ENCODE results near the gene TMEM263.

Gene TMEM263

DNA sequence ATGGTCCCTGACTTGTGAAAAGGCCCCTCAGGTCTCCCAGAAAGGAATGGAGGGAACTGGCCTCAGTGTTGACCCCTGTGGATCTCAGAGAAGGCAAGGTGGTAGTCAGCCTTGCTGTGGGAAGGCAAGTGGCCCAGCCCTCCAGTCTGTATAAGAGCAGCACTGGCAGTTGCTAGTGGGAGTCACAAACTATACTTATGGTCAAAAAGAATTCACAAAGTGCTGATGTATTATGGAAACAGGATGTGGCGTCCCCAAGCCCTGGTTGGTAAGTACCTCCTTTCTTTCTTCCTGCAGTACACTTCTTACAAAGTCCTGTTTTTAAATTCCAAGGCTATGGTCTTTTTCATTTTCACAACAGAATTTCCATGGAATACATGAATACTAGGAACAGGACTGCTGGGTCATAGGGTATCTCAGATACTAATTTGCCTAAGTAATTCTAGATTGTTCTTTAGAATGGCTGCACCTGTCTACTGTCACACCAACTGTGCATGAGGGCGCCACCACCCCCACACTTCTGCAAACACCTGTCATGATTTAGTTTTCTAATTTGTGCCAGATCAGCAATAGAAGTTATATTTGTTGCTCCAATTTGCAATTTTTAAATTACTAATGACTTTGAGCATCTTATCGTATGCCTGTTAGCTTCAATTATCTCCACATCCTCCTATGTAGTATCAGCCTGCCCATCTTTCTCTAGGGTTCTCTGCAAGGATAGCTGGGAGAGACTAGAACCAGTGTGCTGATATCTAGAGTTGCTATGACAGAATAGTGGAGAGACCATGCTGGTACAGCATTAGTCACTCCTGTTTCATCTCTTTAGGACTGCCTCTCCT, 40.7 kb upstream of the TMEM263 start:
- Histone ChIP-seq H3K4me1 (ENCODE audit: low read length) (peaks cover 20% of the 10 kb centered on the region), H4K20me1 (ENCODE audit: insufficient read depth, low read length) (peaks cover 64% of the 10 kb centered on the region), H3K27ac (ENCODE audit: low read length) (no peak overlapping the region), H3K4me3 (ENCODE audit: low read length) (no peak overlapping the region), H3K36me3 (replicated peaks; ENCODE audit: low read depth, low read length) (no peaks in the 10 kb centered on the region), H3K79me2 (ENCODE audit: low read length) (no peaks in the 10 kb centered on the region), H3K9me3 (ENCODE audit: insufficient read depth, low read length) (no peaks in the 10 kb centered on the region), H3K9ac (ENCODE audit: low read length) (no peak overlapping the region), H3K4me2 (ENCODE audit: low read length) (no peak overlapping the region), H2AFZ (ENCODE audit: low read depth, low read length) (no peak overlapping the region), H3K27me3 (ENCODE audit: low read depth, low read length) (peaks cover 81% of the 10 kb centered on the region)
- TF ChIP-seq CTCF (IDR thresholded peaks at IDR 0.05; ENCODE audit: low read depth, low read length) (no peak), EZH2phosphoT487 (IDR thresholded peaks at IDR 0.05; ENCODE audit: low read depth) (no peak)

GRCh38 chr12:106915635-106916026, 40.1 kb upstream of the TMEM263 start:
- Histone ChIP-seq H4K20me1 (ENCODE audit: insufficient read depth, low read length) (peaks cover 59% of the 10 kb centered on the region), H3K4me3 (ENCODE audit: low read length) (no peak overlapping the region), H3K4me1 (ENCODE audit: low read length) (peaks cover 13% of the 10 kb centered on the region), H3K4me2 (ENCODE audit: low read length) (no peak overlapping the region), H3K79me2 (ENCODE audit: low read length) (no peaks in the 10 kb centered on the region), H3K27ac (ENCODE audit: low read length) (no peak overlapping the region), H3K9ac (ENCODE audit: low read length) (no peak overlapping the region), H3K9me3 (ENCODE audit: insufficient read depth, low read length) (no peaks in the 10 kb centered on the region), H3K27me3 (ENCODE audit: low read depth, low read length) (peaks cover 81% of the 10 kb centered on the region), H3K36me3 (replicated peaks; ENCODE audit: low read depth, low read length) (no peaks in the 10 kb centered on the region), H2AFZ (ENCODE audit: low read depth, low read length) (no peak overlapping the region)
- TF ChIP-seq EZH2phosphoT487 (IDR thresholded peaks at IDR 0.05; ENCODE audit: low read depth) (no peak), CTCF (IDR thresholded peaks at IDR 0.05; ENCODE audit: low read depth, low read length) (no peak)

- Histone ChIP-seq H3K9ac (ENCODE audit: low read length) (no peak overlapping the region), H3K27me3 (ENCODE audit: low read depth, low read length) (peaks cover 79% of the 10 kb centered on the region), H3K27ac (ENCODE audit: low read length) (no peak overlapping the region), H3K79me2 (ENCODE audit: low read length) (no peaks in the 10 kb centered on the region), H3K4me2 (ENCODE audit: low read length) (no peak overlapping the region), H3K36me3 (replicated peaks; ENCODE audit: low read depth, low read length) (no peaks in the 10 kb centered on the region), H4K20me1 (ENCODE audit: insufficient read depth, low read length) (peaks cover 45% of the 10 kb centered on the region), H3K4me3 (ENCODE audit: low read length) (no peak overlapping the region), H3K4me1 (ENCODE audit: low read length) (no peaks in the 10 kb centered on the region), H3K9me3 (ENCODE audit: insufficient read depth, low read length) (no peaks in the 10 kb centered on the region), H2AFZ (ENCODE audit: low read depth, low read length) (no peak overlapping the region)
- TF ChIP-seq EZH2phosphoT487 (IDR thresholded peaks at IDR 0.05; ENCODE audit: low read depth): no peak
- no peak for TF ChIP-seq CTCF (IDR thresholded peaks at IDR 0.05; ENCODE audit: low read depth, low read length)
These were observed 38.2 kb upstream of the TMEM263 start for GRCh38 chr12:106917503-106917902.

- TF ChIP-seq CTCF (IDR thresholded peaks at IDR 0.05; ENCODE audit: low read depth, low read length): peak; percentile 84
- TF ChIP-seq EZH2phosphoT487 (IDR thresholded peaks at IDR 0.05; ENCODE audit: low read depth): no peak
- no peaks in the 10 kb centered on the region for H3K9me3 ChIP-seq (ENCODE audit: insufficient read depth, low read length)
- no peaks in the 10 kb centered on the region for H3K36me3 ChIP-seq (replicated peaks; ENCODE audit: low read depth, low read length)
- H3K79me2 ChIP-seq (ENCODE audit: low read length): no peaks in the 10 kb centered on the region
- H3K27me3 ChIP-seq (ENCODE audit: low read depth, low read length): peaks cover 76% of the 10 kb centered on the region
- H3K9ac ChIP-seq (ENCODE audit: low read length): no peak overlapping the region
- peaks cover 32% of the 10 kb centered on the region for H4K20me1 ChIP-seq (ENCODE audit: insufficient read depth, low read length)
- no peak overlapping the region for H2AFZ ChIP-seq (ENCODE audit: low read depth, low read length)
- no peak overlapping the region for H3K4me3 ChIP-seq (ENCODE audit: low read length)
- no peaks in the 10 kb centered on the region for H3K4me1 ChIP-seq (ENCODE audit: low read length)
- H3K27ac ChIP-seq (ENCODE audit: low read length): no peak overlapping the region
- H3K4me2 ChIP-seq (ENCODE audit: low read length): no peak overlapping the region
These were observed 37.0 kb upstream of the TMEM263 start for GRCh38 chr12:106918746-106919145.
